Measurements from ENCODE around the gene KCNAB1.

The KCNAB1 gene

DNA sequence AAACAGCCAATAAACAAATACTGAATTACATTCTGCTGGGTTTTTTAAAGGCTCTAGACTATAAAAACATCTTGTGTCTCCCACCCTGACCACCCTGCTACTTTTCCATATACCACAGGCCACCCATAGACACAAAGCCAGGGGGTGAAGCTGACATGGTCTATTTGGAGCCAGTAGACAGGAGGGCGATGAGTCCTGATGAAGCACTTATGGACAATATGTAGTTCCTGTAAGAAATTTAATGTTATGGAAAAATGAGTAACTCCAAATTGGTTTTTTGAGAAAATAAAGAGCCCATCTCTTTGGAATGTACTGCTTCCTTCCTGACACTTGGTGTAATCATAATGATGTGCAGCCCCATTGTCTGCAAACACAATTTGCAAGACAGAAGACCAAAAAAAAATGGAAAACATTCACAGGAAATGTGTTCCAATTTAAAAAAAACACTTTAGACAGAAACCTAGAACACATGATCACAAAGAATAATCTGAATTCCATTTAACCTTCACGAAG, 422.7 kb downstream of the KCNAB1 start:
- H3K4me1 ChIP-seq (ENCODE audit: low read length): 0 out of 2 replicates have a peak, but pooled peaks cover 2% of the 10 kb centered on the region

DNA sequence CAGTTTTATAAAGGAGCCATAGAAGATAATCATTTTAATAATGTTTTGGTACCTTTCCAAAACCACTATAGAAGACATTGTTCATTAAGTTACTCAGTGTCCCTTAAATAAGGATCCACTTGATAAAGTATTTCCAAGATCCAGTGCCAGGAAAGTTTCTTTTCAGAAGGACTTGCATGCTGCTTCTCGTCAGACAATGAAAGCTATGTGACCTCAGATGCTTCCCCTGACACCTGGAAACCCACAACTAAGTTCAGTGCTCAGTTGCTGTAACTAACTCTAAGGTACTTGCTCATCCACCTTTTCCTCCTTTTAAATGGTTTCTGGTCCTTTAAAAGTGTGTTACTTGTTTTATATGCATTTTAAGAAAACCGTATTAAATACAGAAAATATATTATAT, 427.3 kb downstream of the KCNAB1 start:
- Histone ChIP-seq H3K9me3 (replicated peaks; ENCODE audit: insufficient read depth, low read length) (no peaks in the 10 kb centered on the region), H3K9me2 (replicated peaks; ENCODE audit: insufficient read depth, low read length) (no peaks in the 10 kb centered on the region), H3K4me3 (ENCODE audit: low read length) (no peak overlapping the region), H3K27ac (ENCODE audit: low read length) (no peak overlapping the region), H3K4me1 (ENCODE audit: low read length) (peaks cover 33% of the 10 kb centered on the region), H3K4me2 (ENCODE audit: low read depth, low read length) (no peak overlapping the region), H3K79me2 (ENCODE audit: low read length) (peaks cover 98% of the 10 kb centered on the region), H2AFZ (ENCODE audit: low read length) (no peak overlapping the region), H3K9ac (ENCODE audit: low read length) (no peak overlapping the region), H3F3A (ENCODE audit: insufficient read depth, low read length) (peaks cover 23% of the 10 kb centered on the region), H3K27me3 (replicated peaks; ENCODE audit: insufficient read depth, low read length) (no peaks in the 10 kb centered on the region), H3K36me3 (replicated peaks; ENCODE audit: insufficient read depth, low read length) (peaks cover 78% of the 10 kb centered on the region), H4K20me1 (ENCODE audit: insufficient read depth, low read length) (peaks cover 30% of the 10 kb centered on the region)
- TF ChIP-seq EZH2phosphoT487 (IDR thresholded peaks at IDR 0.05; ENCODE audit: low read length): no peak
- no peak for TF ChIP-seq EZH2 (optimal IDR thresholded peaks at IDR 0.05; ENCODE audit: low read depth, low read length)
- TF ChIP-seq, protein P1, sequence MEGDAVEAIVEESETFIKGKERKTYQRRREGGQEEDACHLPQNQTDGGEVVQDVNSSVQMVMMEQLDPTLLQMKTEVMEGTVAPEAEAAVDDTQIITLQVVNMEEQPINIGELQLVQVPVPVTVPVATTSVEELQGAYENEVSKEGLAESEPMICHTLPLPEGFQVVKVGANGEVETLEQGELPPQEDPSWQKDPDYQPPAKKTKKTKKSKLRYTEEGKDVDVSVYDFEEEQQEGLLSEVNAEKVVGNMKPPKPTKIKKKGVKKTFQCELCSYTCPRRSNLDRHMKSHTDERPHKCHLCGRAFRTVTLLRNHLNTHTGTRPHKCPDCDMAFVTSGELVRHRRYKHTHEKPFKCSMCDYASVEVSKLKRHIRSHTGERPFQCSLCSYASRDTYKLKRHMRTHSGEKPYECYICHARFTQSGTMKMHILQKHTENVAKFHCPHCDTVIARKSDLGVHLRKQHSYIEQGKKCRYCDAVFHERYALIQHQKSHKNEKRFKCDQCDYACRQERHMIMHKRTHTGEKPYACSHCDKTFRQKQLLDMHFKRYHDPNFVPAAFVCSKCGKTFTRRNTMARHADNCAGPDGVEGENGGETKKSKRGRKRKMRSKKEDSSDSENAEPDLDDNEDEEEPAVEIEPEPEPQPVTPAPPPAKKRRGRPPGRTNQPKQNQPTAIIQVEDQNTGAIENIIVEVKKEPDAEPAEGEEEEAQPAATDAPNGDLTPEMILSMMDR (IDR thresholded peaks at IDR 0.05; ENCODE audit: low read length): no peak
- DNase-seq: no peak

More for the DNA sequence above, 422.7 kb downstream of the KCNAB1 start:
- Histone ChIP-seq H3K27me3 (replicated peaks; ENCODE audit: insufficient read depth, low read length) (no peaks in the 10 kb centered on the region), H4K20me1 (ENCODE audit: insufficient read depth, low read length) (peaks cover 12% of the 10 kb centered on the region), H3K4me2 (ENCODE audit: low read depth, low read length) (no peak overlapping the region), H2AFZ (ENCODE audit: low read length) (no peak overlapping the region), H3K27ac (ENCODE audit: low read length) (no peak overlapping the region), H3K36me3 (replicated peaks; ENCODE audit: insufficient read depth, low read length) (peaks cover 51% of the 10 kb centered on the region), H3K9me2 (replicated peaks; ENCODE audit: insufficient read depth, low read length) (no peaks in the 10 kb centered on the region), H3K9ac (ENCODE audit: low read length) (no peak overlapping the region), H3K4me3 (ENCODE audit: low read length) (no peak overlapping the region), H3K79me2 (ENCODE audit: low read length) (peaks cover 53% of the 10 kb centered on the region), H3F3A (ENCODE audit: insufficient read depth, low read length) (peaks cover 35% of the 10 kb centered on the region), H3K9me3 (replicated peaks; ENCODE audit: insufficient read depth, low read length) (no peaks in the 10 kb centered on the region)
- TF ChIP-seq, protein P1 (IDR thresholded peaks at IDR 0.05; ENCODE audit: low read length): no peak
- no peak for TF ChIP-seq EZH2 (optimal IDR thresholded peaks at IDR 0.05; ENCODE audit: low read depth, low read length)
- no peak for TF ChIP-seq EZH2phosphoT487 (IDR thresholded peaks at IDR 0.05; ENCODE audit: low read length)
- no peak for DNase-seq

DNA sequence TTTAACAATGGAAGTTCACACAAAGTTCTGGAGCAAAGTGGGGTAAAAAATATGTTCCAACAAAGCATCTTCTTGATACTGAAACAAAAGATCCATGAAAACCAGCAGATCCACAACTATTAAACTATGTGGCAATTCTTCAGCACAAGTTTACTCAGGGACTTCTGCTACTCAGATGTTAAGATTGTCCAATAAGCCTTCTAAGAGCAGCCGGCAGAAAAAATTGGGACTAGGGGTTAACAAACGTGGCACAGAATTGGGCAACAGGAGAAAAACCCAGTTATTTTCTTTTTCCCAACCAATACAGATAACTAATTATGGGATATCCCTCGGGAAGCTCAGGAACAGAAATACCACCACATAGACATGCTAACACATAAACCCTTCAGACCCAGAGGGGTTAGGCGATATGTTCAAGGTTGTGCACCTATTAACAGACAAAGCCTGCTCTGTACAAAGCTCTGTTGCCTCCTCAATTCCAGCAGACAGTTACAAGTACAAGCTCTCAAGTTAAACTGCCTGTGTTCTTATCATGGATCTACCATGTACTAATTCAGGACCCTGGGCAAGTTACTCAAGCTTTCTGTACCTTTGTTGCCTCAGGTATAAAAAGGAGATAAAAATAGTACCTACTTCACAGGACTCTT, 427.8 kb downstream of the KCNAB1 start:
- H4K20me1 ChIP-seq (ENCODE audit: insufficient read depth, low read length): peaks cover 30% of the 10 kb centered on the region
- H3K4me2 ChIP-seq (ENCODE audit: low read depth, low read length): no peak overlapping the region
- peaks cover 22% of the 10 kb centered on the region for H3F3A ChIP-seq (ENCODE audit: insufficient read depth, low read length)
- H3K9me2 ChIP-seq (replicated peaks; ENCODE audit: insufficient read depth, low read length): no peaks in the 10 kb centered on the region
- peaks cover 38% of the 10 kb centered on the region for H3K4me1 ChIP-seq (ENCODE audit: low read length)
- no peaks in the 10 kb centered on the region for H3K9me3 ChIP-seq (replicated peaks; ENCODE audit: insufficient read depth, low read length)
- DNase-seq: no peak
- no peak overlapping the region for H2AFZ ChIP-seq (ENCODE audit: low read length)
- no peaks in the 10 kb centered on the region for H3K27me3 ChIP-seq (replicated peaks; ENCODE audit: insufficient read depth, low read length)
- no peak overlapping the region for H3K9ac ChIP-seq (ENCODE audit: low read length)
- no peak overlapping the region for H3K27ac ChIP-seq (ENCODE audit: low read length)
- H3K79me2 ChIP-seq (ENCODE audit: low read length): peaks cover 100% of the 10 kb centered on the region
- H3K4me3 ChIP-seq (ENCODE audit: low read length): no peak overlapping the region
- H3K36me3 ChIP-seq (replicated peaks; ENCODE audit: insufficient read depth, low read length): peaks cover 78% of the 10 kb centered on the region
- TF ChIP-seq EZH2 (optimal IDR thresholded peaks at IDR 0.05; ENCODE audit: low read depth, low read length): no peak
- no peak for TF ChIP-seq EZH2phosphoT487 (IDR thresholded peaks at IDR 0.05; ENCODE audit: low read length)
- TF ChIP-seq, protein P1 (IDR thresholded peaks at IDR 0.05; ENCODE audit: low read length): no peak
